ENCODE results near the gene SLC22A23.

DNA sequence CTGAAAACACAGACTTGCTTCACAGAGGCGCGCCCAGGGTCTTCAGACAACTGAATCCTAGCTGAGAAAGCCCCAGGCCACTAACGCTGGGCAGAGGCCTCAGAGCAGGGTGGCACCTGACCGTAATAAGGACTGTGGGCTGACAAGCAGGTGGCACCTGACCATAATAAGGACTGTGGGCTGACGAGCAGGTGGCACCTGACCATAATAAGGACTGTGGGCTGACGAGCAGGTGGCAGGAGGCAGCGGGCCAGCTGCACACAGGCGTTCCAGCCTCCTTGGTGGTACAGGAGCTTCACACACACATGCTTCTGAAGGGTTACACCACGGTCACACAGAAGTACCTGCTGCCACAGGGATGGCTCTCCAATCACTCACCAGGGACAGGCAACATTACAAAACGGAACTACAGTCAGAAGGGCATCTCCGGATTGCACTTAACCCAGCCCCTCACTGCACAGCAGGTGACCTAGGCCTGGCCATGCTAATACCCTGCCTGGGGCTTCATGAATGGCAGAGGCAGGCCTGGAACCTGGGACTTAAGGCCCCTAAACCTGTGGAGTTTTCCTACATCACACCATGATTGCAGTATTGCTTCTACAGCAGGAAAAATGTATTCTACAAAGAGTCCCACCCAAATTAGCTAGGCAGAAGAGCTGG is 147.3 kb downstream of the SLC22A23 start:
- TF ChIP-seq, protein P1, sequence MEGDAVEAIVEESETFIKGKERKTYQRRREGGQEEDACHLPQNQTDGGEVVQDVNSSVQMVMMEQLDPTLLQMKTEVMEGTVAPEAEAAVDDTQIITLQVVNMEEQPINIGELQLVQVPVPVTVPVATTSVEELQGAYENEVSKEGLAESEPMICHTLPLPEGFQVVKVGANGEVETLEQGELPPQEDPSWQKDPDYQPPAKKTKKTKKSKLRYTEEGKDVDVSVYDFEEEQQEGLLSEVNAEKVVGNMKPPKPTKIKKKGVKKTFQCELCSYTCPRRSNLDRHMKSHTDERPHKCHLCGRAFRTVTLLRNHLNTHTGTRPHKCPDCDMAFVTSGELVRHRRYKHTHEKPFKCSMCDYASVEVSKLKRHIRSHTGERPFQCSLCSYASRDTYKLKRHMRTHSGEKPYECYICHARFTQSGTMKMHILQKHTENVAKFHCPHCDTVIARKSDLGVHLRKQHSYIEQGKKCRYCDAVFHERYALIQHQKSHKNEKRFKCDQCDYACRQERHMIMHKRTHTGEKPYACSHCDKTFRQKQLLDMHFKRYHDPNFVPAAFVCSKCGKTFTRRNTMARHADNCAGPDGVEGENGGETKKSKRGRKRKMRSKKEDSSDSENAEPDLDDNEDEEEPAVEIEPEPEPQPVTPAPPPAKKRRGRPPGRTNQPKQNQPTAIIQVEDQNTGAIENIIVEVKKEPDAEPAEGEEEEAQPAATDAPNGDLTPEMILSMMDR (IDR thresholded peaks at IDR 0.05), result no peak
- TF ChIP-seq, protein P2, sequence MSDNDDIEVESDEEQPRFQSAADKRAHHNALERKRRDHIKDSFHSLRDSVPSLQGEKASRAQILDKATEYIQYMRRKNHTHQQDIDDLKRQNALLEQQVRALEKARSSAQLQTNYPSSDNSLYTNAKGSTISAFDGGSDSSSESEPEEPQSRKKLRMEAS (CRISPR knock-in tag; IDR thresholded peaks at IDR 0.05), result no peak
- no peak for TF ChIP-seq CREM (CRISPR knock-in tag; IDR thresholded peaks at IDR 0.05)
- TF ChIP-seq SP1 (CRISPR knock-in tag; conservative IDR thresholded peaks at IDR 0.05), result no peak
- no peak for TF ChIP-seq IRF2 (CRISPR knock-in tag; IDR thresholded peaks at IDR 0.05; ENCODE audit: borderline replicate concordance, low read depth)
- TF ChIP-seq ELF4 (CRISPR knock-in tag; IDR thresholded peaks at IDR 0.05; ENCODE audit: low read depth), result no peak
